NCI-H2029 (cell line): ENCODE measurements around the gene CNNM2.
"Not testable (repeated sequence)": the region's sequence is repeated elsewhere in the genome, so short reads cannot be mapped to it uniquely, and the experiment has no call there.

Source experiments
- DNase-seq: peaks from one replicate; lab custom pipeline; 2025; lab: John Stamatoyannopoulos, UW

The CNNM2 gene

GRCh38 chr10:102967123-102967522, 49.0 kb downstream of the CNNM2 start:
- no peak for DNase-seq

GRCh38 chr10:102970562-102971340, 52.7 kb downstream of the CNNM2 start:
- DNase-seq: no peak

GRCh38 chr10:102975483-102976379, 57.6 kb downstream of the CNNM2 start:
- no peak for DNase-seq

- DNase-seq: not testable (repeated sequence)
Measured at GRCh38 chr10:102976380-102976726, 58.3 kb downstream of the CNNM2 start.

GRCh38 chr10:102982296-102982695, 64.2 kb downstream of the CNNM2 start:
- no peak for DNase-seq

GRCh38 chr10:102984086-102984485, 66.0 kb downstream of the CNNM2 start:
- no peak for DNase-seq

- no peak for DNase-seq
Measured at GRCh38 chr10:102985811-102986210, 67.7 kb downstream of the CNNM2 start.

GRCh38 chr10:102988404-102989314, 70.6 kb downstream of the CNNM2 start:
- DNase-seq: no peak

- no peak for DNase-seq
Measured at GRCh38 chr10:102994531-102995295, 76.6 kb downstream of the CNNM2 start.

- DNase-seq: no peak
Measured at GRCh38 chr10:102996876-102997275, 78.8 kb downstream of the CNNM2 start.

GRCh38 chr10:102997998-102998397, 79.9 kb downstream of the CNNM2 start:
- DNase-seq: no peak

GRCh38 chr10:102998399-102998907, 80.4 kb downstream of the CNNM2 start:
- DNase-seq: no peak

GRCh38 chr10:103000050-103000449, 82.0 kb downstream of the CNNM2 start:
- not testable (repeated sequence) for DNase-seq

GRCh38 chr10:103007017-103007416, 88.9 kb downstream of the CNNM2 start:
- DNase-seq: no peak

GRCh38 chr10:103013416-103013815, 95.3 kb downstream of the CNNM2 start:
- no peak for DNase-seq

- DNase-seq: no peak
Measured at GRCh38 chr10:103019425-103019824, 101.3 kb downstream of the CNNM2 start.

- DNase-seq: no peak
Measured at GRCh38 chr10:103021150-103021899, 103.2 kb downstream of the CNNM2 start.

GRCh38 chr10:103021900-103022293, 103.8 kb downstream of the CNNM2 start:
- DNase-seq: no peak

- DNase-seq: no peak
Measured at GRCh38 chr10:103025696-103026095, 107.6 kb downstream of the CNNM2 start.

- DNase-seq: no peak
Measured at GRCh38 chr10:103038570-103038969, 120.5 kb downstream of the CNNM2 start.
